K562 (cell line): Measurements from ENCODE around the gene GMDS. TPM values are rescaled to one million over a fixed set of nuclear protein-coding genes. Genes with fewer than 3 reads are reported as not detected.

Experiments
- ATAC-seq: fragments of 200-7000 bp; cut with Tn5 transposase; 3 replicates; pipeline ENCODE4 v1.9.1; 2020; ENCODE audit warnings: moderate library complexity
- BruUV-seq: library from RNA; stranded (reverse); fragments of 400-500 nt; replicated peaks from 2 replicates; lab custom pipeline; 2021; lab: Mats Ljungman, UMichigan
- CTCF ChIA-PET: fragments of 300-600 bp; formaldehyde crosslinking; extraction: SDS; loops from one replicate; lab custom pipeline; 2021; ENCODE audit warnings: low intra/inter-chr PET ratio; lab: Yijun Ruan, JAX
- POLR2A ChIA-PET: fragments of 300-600, 350-650 bp; sonication (Branson Sonifier 250); formaldehyde crosslinking; extraction: SDS; loops from one replicate; lab custom pipeline; 2021; ENCODE audit warnings: antibody characterized with exemption, inconsistent platforms; lab: Yijun Ruan, JAX
- DNase-seq, 4 experiments: peaks; one replicate each; pipeline versions ENCODE4 v3.0.0 to v3.0.0-alpha.2; 2011 to 2018; ENCODE audit warnings: low spot score in 3 of 4, mixed read lengths in 3 of 4; ENCODE audit errors: extremely low read depth in 1 of 4
- FAIRE-seq: peaks from 2 replicates; lab custom pipeline; 2011; peaks lifted over from hg19 to GRCh38; lab: Jason Lieb, UNC
- H2AFZ ChIP-seq: 2 replicates; pipeline ENCODE4 v1.6.0; 2011; ENCODE audit warnings: low read depth, low read length, control low read depth, inconsistent platforms
- H3K27ac ChIP-seq: fragments of 200-600 bp; 3 replicates; pipeline ENCODE4 v1.8.0; 2011; ENCODE audit warnings: low read depth, mild to moderate bottlenecking, control low read depth, inconsistent platforms, low read length, moderate library complexity, mixed read lengths; ENCODE audit errors: extremely low read depth
- H3K27me3 ChIP-seq, 2 experiments: fragments of 300-600 bp in 1 of 2; 2 replicates in 1 of 2; 3 replicates in 1 of 2; pipeline versions ENCODE4 v1.6.0 to v1.8.0; 2011; ENCODE audit warnings: inconsistent platforms in 2 of 2, low read length in 2 of 2, mild to moderate bottlenecking in 1 of 2, mixed read lengths in 1 of 2, moderate library complexity in 1 of 2; ENCODE audit not compliant: control insufficient read depth in 2 of 2, insufficient read depth in 2 of 2
- H3K36me3 ChIP-seq: fragments of 300-600 bp; 3 replicates; pipeline ENCODE4 v1.8.0; 2011; ENCODE audit warnings: mild to moderate bottlenecking, low read length, inconsistent platforms; ENCODE audit not compliant: control insufficient read depth, insufficient read depth
- H3K4me1 ChIP-seq, 2 experiments: fragments of 200-600 bp in 1 of 2; replicated peaks in 1 of 2; 2 replicates in 1 of 2; 3 replicates in 1 of 2; pipeline versions ENCODE4 v1.5.1 to v1.8.0; 2011; ENCODE audit warnings: inconsistent platforms in 2 of 2, low read length in 2 of 2, mild to moderate bottlenecking in 1 of 2, mixed read lengths in 1 of 2, moderate library complexity in 1 of 2; ENCODE audit not compliant: control insufficient read depth in 2 of 2, insufficient read depth in 2 of 2
- H3K4me2 ChIP-seq: 2 replicates; pipeline ENCODE4 v1.6.1; 2011; ENCODE audit warnings: low read length, control low read depth, inconsistent platforms, mixed read lengths; ENCODE audit not compliant: insufficient read depth
- H3K4me3 ChIP-seq: fragments of 200-600 bp; sonication (generic), shearing (Covaris generic); 2 replicates; pipeline ENCODE4 v1.5.1; 2016; ENCODE audit warnings: control low read depth, inconsistent platforms
- H3K79me2 ChIP-seq: fragments of 200-600 bp; 3 replicates; pipeline ENCODE4 v1.8.0; 2011; ENCODE audit warnings: low read length, inconsistent platforms; ENCODE audit not compliant: control insufficient read depth, insufficient read depth
- H3K9ac ChIP-seq, 2 experiments: 2 replicates each; pipeline versions ENCODE4 v1.6.0 to v1.6.1; 2011; ENCODE audit warnings: low read depth in 2 of 2, low read length in 2 of 2, control low read depth in 1 of 2, inconsistent platforms in 1 of 2, mild to moderate bottlenecking in 1 of 2, mixed read lengths in 1 of 2; ENCODE audit not compliant: insufficient read depth in 1 of 2
- H3K9me1 ChIP-seq: one replicate; pipeline ENCODE4 v1.6.0; 2011; ENCODE audit warnings: inconsistent platforms, mild to moderate bottlenecking, low read length, moderate library complexity; ENCODE audit not compliant: control insufficient read depth, insufficient read depth
- H3K9me3 ChIP-seq: replicated peaks from 2 replicates; pipeline ENCODE4 v1.5.1; 2011; ENCODE audit warnings: low read depth, low read length, inconsistent platforms; ENCODE audit not compliant: control insufficient read depth, insufficient read depth
- H4K20me1 ChIP-seq: replicated peaks from 2 replicates; pipeline ENCODE4 v1.6.1; 2011; ENCODE audit warnings: low read length, inconsistent platforms, mixed read lengths; ENCODE audit not compliant: control insufficient read depth, insufficient read depth
- ADNP ChIP-seq: fragments of 200-800 bp; sonication (Bioruptor generic); IDR thresholded peaks from 2 replicates; pipeline ENCODE4 v1.6.1; 2016; ENCODE audit warnings: missing genetic modification characterization, missing compliant biosample characterization
- CLOCK ChIP-seq: fragments of 250-450 bp; sonication (Bioruptor Pico); IDR thresholded peaks from 2 replicates; pipeline ENCODE4 v1.4.0; 2020; ENCODE audit warnings: mild to moderate bottlenecking, moderate library complexity, borderline replicate concordance
- ERF ChIP-seq: fragments of 450-650 bp; formaldehyde crosslinking; IDR thresholded peaks from 2 replicates; pipeline ENCODE4 v1.4.0; 2020; ENCODE audit warnings: mild to moderate bottlenecking, mixed read lengths
- HDAC6 ChIP-seq: IDR thresholded peaks from 2 replicates; pipeline ENCODE4 v1.6.1; 2012; ENCODE audit warnings: low read depth, mild to moderate bottlenecking, control low read depth, inconsistent platforms, low read length, moderate library complexity
- HNRNPH1 ChIP-seq: fragments of 200-400 bp; formaldehyde crosslinking; optimal IDR thresholded peaks from 2 replicates; pipeline ENCODE3; 2017; ENCODE audit warnings: low read depth, mild to moderate bottlenecking, low read length, moderate library complexity
- IRF2 ChIP-seq: sonication (generic); formaldehyde crosslinking; IDR thresholded peaks from 2 replicates; pipeline ENCODE4 v1.8.1; 2022; ENCODE audit warnings: mild to moderate bottlenecking, missing genetic modification reagents
- MEF2D ChIP-seq: conservative IDR thresholded peaks from 2 replicates; pipeline ENCODE4 v1.6.1; 2016; ENCODE audit warnings: low read depth, missing genetic modification characterization, missing compliant biosample characterization
- MTF1 ChIP-seq: fragments of 250-450 bp; sonication (Bioruptor Pico); IDR thresholded peaks from 2 replicates; pipeline ENCODE4 v1.9.0; 2021; ENCODE audit warnings: moderate library complexity, mild to moderate bottlenecking, inconsistent platforms, borderline replicate concordance
- NKRF ChIP-seq: fragments of 450-650 bp; IDR thresholded peaks from 2 replicates; pipeline ENCODE4 v1.6.1; 2016; ENCODE audit warnings: borderline replicate concordance
- NR2C2 ChIP-seq, 2 experiments: fragments of 200-800 bp in 1 of 2; sonication (Bioruptor generic) in 1 of 2; sonication (generic) in 1 of 2; formaldehyde crosslinking in 1 of 2; IDR thresholded peaks; 2 replicates each; pipeline versions ENCODE4 v1.6.1 to v1.8.0; 2016 to 2022; ENCODE audit warnings: mild to moderate bottlenecking in 1 of 2, missing compliant biosample characterization in 1 of 2, missing genetic modification characterization in 1 of 2, missing genetic modification reagents in 1 of 2
- PCBP1 ChIP-seq: fragments of 200-400 bp; formaldehyde crosslinking; IDR thresholded peaks from 2 replicates; pipeline ENCODE4 v1.6.1; 2018; ENCODE audit warnings: mild to moderate bottlenecking, low read depth, low read length; ENCODE audit not compliant: poor library complexity, severe bottlenecking
- PREB ChIP-seq: sonication (generic); formaldehyde crosslinking; IDR thresholded peaks from 2 replicates; pipeline ENCODE4 v1.8.1; 2023; ENCODE audit warnings: mild to moderate bottlenecking, missing genetic modification reagents
- RNF2 ChIP-seq: sonication (generic); IDR thresholded peaks from 2 replicates; pipeline ENCODE4 v1.6.1; 2016
- SOX6 ChIP-seq: fragments of 450-650 bp; IDR thresholded peaks from 2 replicates; pipeline ENCODE4 v1.6.1; 2014; ENCODE audit warnings: mild to moderate bottlenecking
- ZFP1 ChIP-seq: fragments of 450-650 bp; formaldehyde crosslinking; IDR thresholded peaks from 2 replicates; pipeline ENCODE4 v1.4.0; 2020; ENCODE audit warnings: mild to moderate bottlenecking, mixed read lengths
- ZNF253 ChIP-seq: fragments of 250-450 bp; sonication (Bioruptor Pico); conservative IDR thresholded peaks from 2 replicates; pipeline ENCODE4 v1.6.1; 2021; ENCODE audit warnings: mild to moderate bottlenecking
- ZNF75A ChIP-seq: fragments of 450-650 bp; formaldehyde crosslinking; IDR thresholded peaks from 2 replicates; pipeline ENCODE4 v1.4.0; 2020; ENCODE audit warnings: mild to moderate bottlenecking
- in situ Hi-C: fragments of 300-500 bp; cut with MboI; formaldehyde crosslinking; loops from 4 replicates; pipeline ENCODE4 v1.15.0; 2018; ENCODE audit warnings: inconsistent platforms, mixed read lengths
- intact Hi-C: fragments of 100-400 bp; cut with micrococcal nuclease; formaldehyde crosslinking; loops from 2 replicates; pipeline ENCODE4 v1.14.2; 2022
- polyA plus RNA-seq, 8 experiments: library from polyadenylated mRNA; depleted of rRNA in 4 of 8; stranded (reverse) in 5 of 8; unstranded in 3 of 8; fragments of >200 nt; fragmentation: Nextera tagmentation in 2 of 8; fragmentation: Illumina TruSeq in 1 of 8; extraction: Ambion mirVana in 2 of 8; extraction: Trizol in 1 of 8; gene quantifications; 2 replicates each; pipeline versions ENCODE4 v1.2.1 to v1.2.3, GENCODE V29; 2011 to 2014; ENCODE audit warnings: inconsistent platforms in 1 of 8, missing spikeins in 1 of 8
- total RNA-seq, 7 experiments: library from RNA; depleted of rRNA in 6 of 7; stranded (reverse); fragments of >200 nt in 6 of 7; fragmentation: Illumina TruSeq in 2 of 7; extraction: Trizol in 2 of 7; gene quantifications; 2 replicates each; pipeline versions ENCODE4 v1.2.1 to v1.2.3, GENCODE V29; 2011 to 2021; ENCODE audit warnings: low replicate concordance in 1 of 7

GMDS gene
- total and polyA plus RNA-seq, 9 of the 15 experiments (the other 6 are each of a cell fraction or from before 2014, with no cell fraction given): 0.48 to 31.8 (median 13.4) TPM

DNA sequence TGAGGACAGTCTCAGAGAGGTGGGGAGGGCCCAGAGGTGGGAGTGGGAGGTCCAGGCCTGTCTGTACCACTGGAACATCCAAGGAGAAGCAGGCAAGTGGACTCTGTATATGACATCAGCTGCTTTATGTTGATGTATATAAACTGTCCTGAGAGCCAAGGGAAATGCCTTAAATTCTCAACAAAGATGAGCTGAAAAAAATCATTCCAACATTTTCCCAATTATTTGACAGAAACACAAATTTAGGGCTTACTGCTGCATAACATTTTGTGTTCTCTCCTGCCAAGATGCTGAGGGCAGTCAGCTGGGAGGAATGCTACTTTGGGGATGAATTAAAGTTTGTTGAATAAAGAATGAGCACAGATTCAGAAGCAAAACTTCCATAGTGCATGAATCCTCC lies 582.9 kb downstream of the GMDS start:
- H3K27me3 ChIP-seq: peaks cover 18 to 71% of the 10 kb centered on the region in 2 experiments
- H2AFZ ChIP-seq: no peak overlapping the region
- no TSS peak for BruUV-seq
- H3K4me2 ChIP-seq: no peak overlapping the region
- H3K4me1 ChIP-seq: no peaks in the 10 kb centered on the region
- H3K36me3 ChIP-seq: no peaks in the 10 kb centered on the region
- peaks cover 9% of the 10 kb centered on the region for H4K20me1 ChIP-seq
- ATAC-seq (no peak), DNase-seq (no peak), FAIRE-seq (no peak)
- no peaks in the 10 kb centered on the region for H3K9me3 ChIP-seq
- in situ Hi-C loops: no loop called here
- H3K9me1 ChIP-seq: no peaks in the 10 kb centered on the region
- intact Hi-C loops: no loop called here
- no peak overlapping the region for H3K9ac ChIP-seq
- no peak for TF ChIP-seq MTF1
- no peak for TF ChIP-seq NR2C2 (CRISPR knock-in tag; IDR thresholded peaks at IDR 0.05)
- TF ChIP-seq NR2C2 (tag; IDR thresholded peaks at IDR 0.05): no peak
- TF ChIP-seq PCBP1: no peak
- no peak for TF ChIP-seq HNRNPH1
- no peak for TF ChIP-seq PREB (CRISPR knock-in tag)
- TF ChIP-seq CLOCK (CRISPR knock-in tag): no peak
- no peak for TF ChIP-seq SOX6
- TF ChIP-seq NKRF: no peak
- no peak for TF ChIP-seq HDAC6
- TF ChIP-seq ZNF253 (CRISPR knock-in tag): no peak
- no peak for TF ChIP-seq ZNF75A
- TF ChIP-seq MEF2D (tag): no peak
- no peak for TF ChIP-seq ADNP
- TF ChIP-seq ERF: no peak
- no peak for TF ChIP-seq RNF2
- no peak for TF ChIP-seq IRF2 (CRISPR knock-in tag)
- TF ChIP-seq ZFP1 (CRISPR knock-in tag): no peak
- no peaks in the 10 kb centered on the region for H3K79me2 ChIP-seq
- H3K27ac ChIP-seq: no peak overlapping the region
- POLR2A ChIA-PET: no interaction called here
- H3K4me3 ChIP-seq: no peak overlapping the region
- CTCF ChIA-PET: no interaction called here
